ENCODE measurements around the gene GPHN. TPM values are rescaled to one million over a fixed set of nuclear protein-coding genes. Genes with fewer than 3 reads are reported as not detected.

GPHN gene
- 13.6 and 17.0 TPM in 2 replicates for total RNA-seq

GRCh38 chr14:66507722-66508546 is at the start of gene GPHN:
Gene GPHN (plus strand): TSS chr14:66508147.

DNA sequence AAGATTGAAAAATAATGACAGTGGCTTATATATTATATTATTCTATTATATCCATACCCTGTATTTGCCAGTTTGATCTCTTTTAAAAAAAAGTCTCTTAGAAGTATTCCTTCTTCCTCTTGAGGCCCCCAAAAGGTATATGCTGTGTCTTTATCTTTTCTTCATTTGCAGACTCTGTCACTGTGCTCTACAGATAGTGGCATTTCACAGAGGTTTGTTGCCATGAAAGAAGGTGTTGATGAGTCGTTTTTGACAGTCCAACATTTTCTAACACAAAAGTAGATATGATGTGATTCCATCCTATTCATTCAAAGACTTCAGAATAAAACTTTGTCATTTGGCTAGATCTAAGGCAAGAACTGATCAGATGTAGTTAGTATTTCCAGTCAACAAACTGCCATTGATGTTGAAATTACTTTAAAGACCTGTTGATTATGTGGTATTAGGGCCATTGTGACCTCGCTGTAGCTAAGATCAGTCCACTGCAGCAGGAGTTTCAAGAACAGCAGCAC is 22.0 kb upstream of the GPHN start, which contains the start of gene CCDC196:
TSS of gene CCDC196 (plus strand) at position 462 of the 512 bp plus-strand sequence. CDS start 132 bp downstream, outside the sequence.

Other genes starting within 250 kb of the GPHN start
- not detected in 2 replicates for gene CCDC196, start 21.8 kb upstream of the GPHN start, total RNA-seq